H1 (cell line): ENCODE measurements around the gene MUS81. TPM values are rescaled to one million over a fixed set of nuclear protein-coding genes. Genes with fewer than 3 reads are reported as not detected.

Experiments used
- CTCF ChIA-PET: fragments of 300-600 bp; sonication (Branson Sonifier 250); formaldehyde crosslinking; loops from one replicate; lab custom pipeline; 2021; ENCODE audit not compliant: partially characterized antibody; lab: Charles Lee
- POLR2A ChIA-PET: fragments of 300-600 bp; sonication (Branson Sonifier 250); formaldehyde crosslinking; loops from one replicate; lab custom pipeline; 2021; ENCODE audit warnings: inconsistent platforms; ENCODE audit not compliant: partially characterized antibody; lab: Charles Lee
- DNase-seq, 2 experiments: peaks; one replicate each; pipeline versions ENCODE4 v3.0.0 to v3.0.0-alpha.2; 2010 to 2022; ENCODE audit warnings: low spot score in 2 of 2, low read depth in 1 of 2, mixed read lengths in 1 of 2
- FAIRE-seq: peaks from 2 replicates; lab custom pipeline; 2011; peaks lifted over from hg19 to GRCh38; lab: Jason Lieb, UNC
- H2AFZ ChIP-seq: 2 replicates; pipeline ENCODE4 v1.8.1; 2012; ENCODE audit warnings: low read length, inconsistent platforms
- H2AK5ac ChIP-seq: 2 replicates; pipeline ENCODE4 v1.6.1; 2013; ENCODE audit warnings: low read depth, low read length
- H2BK120ac ChIP-seq: replicated peaks from 2 replicates; pipeline ENCODE3; 2013; ENCODE audit warnings: low read depth, low read length, inconsistent platforms
- H2BK12ac ChIP-seq: 2 replicates; pipeline ENCODE4 v1.6.1; 2013; ENCODE audit warnings: low read depth, low read length
- H2BK15ac ChIP-seq: 2 replicates; pipeline ENCODE4 v1.6.1; 2013; ENCODE audit warnings: low read length
- H2BK20ac ChIP-seq: 2 replicates; pipeline ENCODE4 v1.6.1; 2013; ENCODE audit warnings: low read length
- H2BK5ac ChIP-seq: 2 replicates; pipeline ENCODE4 v1.6.1; 2013; ENCODE audit warnings: low read depth, low read length
- H3K14ac ChIP-seq: 2 replicates; pipeline ENCODE4 v1.6.1; 2013; ENCODE audit warnings: inconsistent platforms; ENCODE audit not compliant: insufficient read length
- H3K18ac ChIP-seq: 2 replicates; pipeline ENCODE4 v1.6.1; 2013; ENCODE audit warnings: low read length; ENCODE audit errors: extremely low read depth
- H3K23ac ChIP-seq: 2 replicates; pipeline ENCODE4 v1.6.1; 2013; ENCODE audit warnings: inconsistent platforms; ENCODE audit not compliant: insufficient read length
- H3K23me2 ChIP-seq: 2 replicates; pipeline ENCODE4 v1.6.1; 2013; ENCODE audit warnings: low read depth, low read length
- H3K27ac ChIP-seq: 2 replicates; pipeline ENCODE4 v1.6.1; 2011; ENCODE audit warnings: low read depth, low read length, inconsistent platforms
- H3K27me3 ChIP-seq, 4 experiments: replicated peaks in 1 of 4; 1 replicate in 1 of 4; 2 replicates in 3 of 4; pipeline versions ENCODE4 v1.6.1 to v1.8.1; 2011 to 2013; ENCODE audit warnings: low read length in 3 of 4, mild to moderate bottlenecking in 3 of 4, inconsistent platforms in 2 of 4, mixed read lengths in 2 of 4, moderate library complexity in 1 of 4; ENCODE audit not compliant: control insufficient read depth in 3 of 4, insufficient read depth in 3 of 4; ENCODE audit errors: extremely low read depth in 1 of 4
- H3K36me3 ChIP-seq, 4 experiments: 2 replicates each; pipeline versions ENCODE4 v1.6.1 to v1.8.1; 2011 to 2013; ENCODE audit warnings: mild to moderate bottlenecking in 4 of 4, low read length in 3 of 4, moderate library complexity in 2 of 4, control low read depth in 1 of 4, inconsistent platforms in 1 of 4; ENCODE audit not compliant: insufficient read depth in 4 of 4, control insufficient read depth in 2 of 4
- H3K4ac ChIP-seq: replicated peaks from 2 replicates; pipeline ENCODE3; 2013; ENCODE audit warnings: low read length, low read depth, mixed read lengths, inconsistent platforms; ENCODE audit not compliant: insufficient read length
- H3K4me1 ChIP-seq, 4 experiments: replicated peaks in 1 of 4; 1 replicate in 1 of 4; 2 replicates in 3 of 4; pipeline versions ENCODE4 v1.6.1 to v1.8.1; 2011 to 2013; ENCODE audit warnings: low read length in 3 of 4, inconsistent platforms in 2 of 4, mixed read lengths in 1 of 4; ENCODE audit not compliant: insufficient read depth in 4 of 4, control insufficient read depth in 3 of 4
- H3K4me2 ChIP-seq, 2 experiments: 2 replicates each; pipeline versions ENCODE4 v1.6.1 to v1.8.1; 2011 to 2013; ENCODE audit warnings: low read depth in 2 of 2, low read length in 2 of 2, control low read depth in 1 of 2, inconsistent platforms in 1 of 2, mild to moderate bottlenecking in 1 of 2; ENCODE audit not compliant: insufficient read depth in 1 of 2
- H3K4me3 ChIP-seq, 4 experiments: fragments of 200-600, 300-600 bp in 1 of 4; sonication (generic), shearing (Covaris generic), sonication (Bioruptor Twin) in 1 of 4; 2 replicates each; pipeline versions ENCODE4 v1.5.1 to v1.8.1; 2011 to 2016; ENCODE audit warnings: low read length in 4 of 4, low read depth in 3 of 4, control low read depth in 2 of 4, inconsistent platforms in 2 of 4, mild to moderate bottlenecking in 2 of 4, mixed read lengths in 1 of 4, moderate library complexity in 1 of 4; ENCODE audit not compliant: insufficient read depth in 2 of 4; ENCODE audit errors: extremely low read depth in 1 of 4
- H3K56ac ChIP-seq: replicated peaks from 2 replicates; pipeline ENCODE3; 2013; ENCODE audit warnings: low read depth, mild to moderate bottlenecking, mixed read lengths, low read length, inconsistent platforms; ENCODE audit not compliant: insufficient read length
- H3K79me1 ChIP-seq: 2 replicates; pipeline ENCODE4 v1.6.1; 2013; ENCODE audit warnings: low read depth, low read length, control low read depth
- H3K79me2 ChIP-seq, 2 experiments: 2 replicates each; pipeline versions ENCODE4 v1.6.1 to v1.8.1; 2012 to 2013; ENCODE audit warnings: low read length in 2 of 2, mild to moderate bottlenecking in 2 of 2, inconsistent platforms in 1 of 2; ENCODE audit not compliant: insufficient read depth in 2 of 2, control insufficient read depth in 1 of 2
- H3K9ac ChIP-seq, 4 experiments: replicated peaks in 1 of 4; 1 replicate in 1 of 4; 2 replicates in 3 of 4; pipeline versions ENCODE4 v1.6.1 to v1.8.1; 2011 to 2013; ENCODE audit warnings: low read depth in 3 of 4, low read length in 3 of 4, control low read depth in 2 of 4, mild to moderate bottlenecking in 2 of 4, moderate library complexity in 2 of 4, inconsistent platforms in 1 of 4; ENCODE audit errors: extremely low read depth in 1 of 4
- H3K9me3 ChIP-seq, 2 experiments: 2 replicates each; pipeline versions ENCODE4 v1.6.1 to v1.8.1; 2012 to 2013; ENCODE audit warnings: mild to moderate bottlenecking in 2 of 2, moderate library complexity in 2 of 2, control low read depth in 1 of 2, inconsistent platforms in 1 of 2, low read depth in 1 of 2, low read length in 1 of 2, mixed read lengths in 1 of 2; ENCODE audit not compliant: insufficient read depth in 2 of 2
- H4K20me1 ChIP-seq, 2 experiments: replicated peaks in 1 of 2; 2 replicates each; pipeline versions ENCODE3 to v1.8.1; 2011 to 2013; ENCODE audit warnings: inconsistent platforms in 2 of 2, low read length in 2 of 2, mild to moderate bottlenecking in 1 of 2; ENCODE audit not compliant: insufficient read depth in 2 of 2, control insufficient read depth in 1 of 2
- H4K5ac ChIP-seq: 2 replicates; pipeline ENCODE4 v1.6.1; 2013; ENCODE audit warnings: low read length, low read depth, mixed read lengths, inconsistent platforms; ENCODE audit not compliant: insufficient read length
- H4K8ac ChIP-seq: 2 replicates; pipeline ENCODE4 v1.8.0; 2013; ENCODE audit warnings: mild to moderate bottlenecking, moderate library complexity, low read length, inconsistent platforms; ENCODE audit not compliant: insufficient read depth; ENCODE audit errors: extremely low read depth
- H4K91ac ChIP-seq: replicated peaks from 2 replicates; pipeline ENCODE3; 2013; ENCODE audit warnings: low read length, mixed read lengths, inconsistent platforms; ENCODE audit not compliant: insufficient read length
- BRCA1 ChIP-seq: IDR thresholded peaks from 2 replicates; pipeline ENCODE4 v1.6.1; 2012; ENCODE audit warnings: low read depth, low read length, improper control_type of control experiment
- CEBPB ChIP-seq: IDR thresholded peaks from 2 replicates; pipeline ENCODE4 v1.6.1; 2012; ENCODE audit warnings: low read depth, low read length
- CTBP2 ChIP-seq: IDR thresholded peaks from 2 replicates; pipeline ENCODE4 v1.7.0; 2011; ENCODE audit warnings: borderline replicate concordance, mild to moderate bottlenecking, moderate library complexity, mixed read lengths, low read length; ENCODE audit not compliant: insufficient read depth, insufficient read length
- EZH2 ChIP-seq: fragments of 200-600 bp; sonication (generic); IDR thresholded peaks from 2 replicates; pipeline ENCODE4 v1.7.1; 2012; ENCODE audit warnings: low read depth, mild to moderate bottlenecking, moderate library complexity, low read length, inconsistent platforms; ENCODE audit not compliant: severe bottlenecking
- JUND ChIP-seq: IDR thresholded peaks from 2 replicates; pipeline ENCODE4 v1.6.1; 2011; ENCODE audit warnings: mild to moderate bottlenecking, improper control_type of control experiment, low read length
- KDM1A ChIP-seq: fragments of 200-600, 300-600 bp; sonication (generic); IDR thresholded peaks from 2 replicates; pipeline ENCODE4 v1.7.1; 2016; ENCODE audit warnings: mild to moderate bottlenecking, low read length, borderline replicate concordance
- MAFK ChIP-seq: IDR thresholded peaks from 2 replicates; pipeline ENCODE4 v1.6.1; 2012; ENCODE audit warnings: low read depth, mild to moderate bottlenecking, improper control_type of control experiment, low read length
- NANOG ChIP-seq: IDR thresholded peaks from 2 replicates; pipeline ENCODE4 v1.6.1; 2011; ENCODE audit warnings: low read length, low read depth, mild to moderate bottlenecking, inconsistent platforms; ENCODE audit not compliant: insufficient read depth, poor library complexity, severe bottlenecking
- SP1 ChIP-seq: IDR thresholded peaks from 2 replicates; pipeline ENCODE4 v1.6.1; 2011; ENCODE audit warnings: low read depth, low read length
- SP4 ChIP-seq: IDR thresholded peaks from 2 replicates; pipeline ENCODE4 v1.6.1; 2012; ENCODE audit warnings: low read length, inconsistent platforms
- TAF1 ChIP-seq: IDR thresholded peaks from 2 replicates; pipeline ENCODE4 v1.6.1; 2011; ENCODE audit warnings: mild to moderate bottlenecking, low read depth, low read length
- WGBS, 2 experiments: shearing (Covaris generic) in 1 of 2; methylation state at CpG; one replicate each; pipeline versions ENCODE4 v1.1.6 to v1.1.7; 2013 to 2015; ENCODE audit warnings: low lambda C conversion rate in 2 of 2, mixed read lengths in 2 of 2, inconsistent platforms in 1 of 2, low coverage in 1 of 2, missing lambda C conversion rate in 1 of 2; ENCODE audit not compliant: insufficient replicate concordance in 2 of 2, insufficient coverage in 1 of 2, insufficient read length in 1 of 2; ENCODE audit errors: extremely low coverage in 1 of 2, missing lambda C conversion rate in 1 of 2; 5-methylcytosine and 5-hydroxymethylcytosine counted together
- polyA plus RNA-seq, 7 experiments: library from polyadenylated mRNA; depleted of rRNA in 3 of 7; stranded (reverse) in 5 of 7; unstranded in 2 of 7; fragments of >200 nt in 5 of 7; fragments of 200-250 nt in 2 of 7; gene quantifications; 1 replicate in 5 of 7; 2 replicates in 1 of 7; 4 replicates in 1 of 7; pipeline versions ENCODE4 v1.2.1 to v1.2.3, GENCODE V29; 2011 to 2013; ENCODE audit warnings: missing spikeins in 2 of 7, mixed read lengths in 2 of 7
- total RNA-seq: library from RNA; stranded (reverse); fragmentation: NEBNext Ultra II Directional; extraction: Animal tissue kit (Norgen Biotek cat#: 25700); gene quantifications from 2 replicates; pipeline ENCODE4 v1.2.1, GENCODE V29; 2021

The MUS81 gene
- total and polyA plus RNA-seq, 2 of the 8 experiments (the other 6 are each of a cell fraction or from before 2014, with no cell fraction given) = 30.2 to 31.5 TPM

GRCh38 chr11:65894034-65894591 is 33.9 kb downstream of the MUS81 start:
- Histone ChIP-seq H3K18ac (no peak overlapping the region), H3K4me3 (no peak overlapping the region), H4K5ac (no peak overlapping the region), H3K14ac (no peak overlapping the region), H4K8ac (no peak overlapping the region), H4K91ac (no peak overlapping the region), H2AK5ac (no peak overlapping the region), H3K9ac (no peak overlapping the region), H3K27ac (no peak overlapping the region), H2BK20ac (no peak overlapping the region), H3K4me1 (peaks cover 0 to 23% (median 10%) of the 10 kb centered on the region in 4 experiments; a peak in 5 of 7 replicates), H3K4me2 (no peak overlapping the region), H3K56ac (no peak overlapping the region), H3K79me1 (no peaks in the 10 kb centered on the region; the same call in 1 of the 2 replicates), H4K20me1 (peaks cover 0 to 4% of the 10 kb centered on the region in 2 experiments), H3K23ac (no peak overlapping the region), H2BK15ac (no peak overlapping the region), H2BK120ac (no peak overlapping the region), H2AFZ (no peak overlapping the region), H3K79me2 (no peaks in the 10 kb centered on the region), H3K27me3 (peaks cover 4 to 24% (median 19%) of the 10 kb centered on the region in 4 experiments), H2BK12ac (no peak overlapping the region), H2BK5ac (no peak overlapping the region), H3K23me2 (peaks cover 17% of the 10 kb centered on the region), H3K4ac (no peak overlapping the region), H3K9me3 (no peaks in the 10 kb centered on the region), H3K36me3 (no peaks in the 10 kb centered on the region)
- CTCF ChIA-PET = interaction anchor here (0.6 to 19.6 kb wide), 13 partner anchors 8 to 958 kb away, joined by 3 to 283 read pairs (median 4); partner anchors contain the start of gene EFEMP2
- TF ChIP-seq NANOG (no peak), JUND (no peak), MAFK (no peak), CEBPB (no peak), BRCA1 (no peak), SP1 (no peak), EZH2 (no peak), KDM1A (no peak), CTBP2 (no peak), TAF1 (no peak), SP4 (no peak)
- FAIRE-seq (no peak), DNase-seq (no peak)
- 93% methylated on average over 15 of the region's 16 CpGs; no CpG with 5 or more reads in 1 of the 2 experiments for WGBS, 2 experiments
- POLR2A ChIA-PET = interaction anchor here (0.7 to 39.7 kb wide), 7 partner anchors 9 to 174 kb away, joined by 3 to 1071 read pairs (median 5); partner anchors contain the start of genes C11orf68, CFL1, EFEMP2 and MUS81
